HepG2 (cell line): Measurements from ENCODE around the gene FAM111A. TPM values are rescaled to one million over a fixed set of nuclear protein-coding genes. Genes with fewer than 3 reads are reported as not detected.
A peak's percentile ranks its signal among the peaks of the same experiment; 100 is the strongest.

Experiments used
- AHR ChIP-seq: IDR thresholded peaks from 2 replicates; pipeline ENCODE4 v1.6.1; 2018; ENCODE audit warnings: missing genetic modification reagents, missing compliant biosample characterization
- GABPA ChIP-seq, 2 experiments: IDR thresholded peaks; 2 replicates each; pipeline ENCODE4 v1.6.1; 2011 to 2016; ENCODE audit warnings: low read depth in 2 of 2, low read length in 1 of 2, missing biosample characterization in 1 of 2, missing genetic modification characterization in 1 of 2
- HCFC1 ChIP-seq: fragments of 150-350 bp; IDR thresholded peaks from 2 replicates; pipeline ENCODE4 v1.6.1; 2014; ENCODE audit warnings: low read depth, low read length
- NFIB ChIP-seq: sonication (generic); formaldehyde crosslinking; IDR thresholded peaks from 2 replicates; pipeline ENCODE4 v1.9.0; 2021; ENCODE audit warnings: missing genetic modification reagents, mild to moderate bottlenecking, borderline replicate concordance
- NFKB2 ChIP-seq: sonication (generic); formaldehyde crosslinking; IDR thresholded peaks from 2 replicates; pipeline ENCODE4 v1.4.0; 2020; ENCODE audit warnings: missing genetic modification reagents, borderline replicate concordance
- NONO ChIP-seq, 2 experiments: fragments of 450-650 bp in 1 of 2; sonication (generic) in 1 of 2; formaldehyde crosslinking in 1 of 2; IDR thresholded peaks in 1 of 2; conservative IDR thresholded peaks in 1 of 2; 2 replicates each; pipeline versions ENCODE4 v1.6.1 to v1.8.0; 2017 to 2022; ENCODE audit warnings: mild to moderate bottlenecking in 1 of 2, missing genetic modification reagents in 1 of 2, moderate library complexity in 1 of 2
- NR1H2 ChIP-seq: sonication (generic); formaldehyde crosslinking; IDR thresholded peaks from 2 replicates; pipeline ENCODE4 v1.8.1; 2022; ENCODE audit warnings: low read depth, missing genetic modification reagents, borderline replicate concordance
- PAF1 ChIP-seq: IDR thresholded peaks from 2 replicates; pipeline ENCODE4 v1.6.1; 2016; ENCODE audit warnings: missing genetic modification reagents, missing compliant biosample characterization
- REPIN1 ChIP-seq: sonication (generic); formaldehyde crosslinking; IDR thresholded peaks from 2 replicates; pipeline ENCODE4 v1.8.0; 2022; ENCODE audit warnings: missing genetic modification reagents, low read depth, mild to moderate bottlenecking, borderline replicate concordance
- RFXAP ChIP-seq: sonication (generic); formaldehyde crosslinking; IDR thresholded peaks from 2 replicates; pipeline ENCODE4 v1.4.0; 2020; ENCODE audit warnings: missing genetic modification reagents, borderline replicate concordance
- SMYD3 ChIP-seq: sonication (generic); formaldehyde crosslinking; IDR thresholded peaks from 2 replicates; pipeline ENCODE4 v1.8.1; 2023; ENCODE audit warnings: mild to moderate bottlenecking, missing genetic modification reagents
- SNAI1 ChIP-seq: sonication (generic); formaldehyde crosslinking; IDR thresholded peaks from 2 replicates; pipeline ENCODE4 v1.5.0; 2020; ENCODE audit warnings: mild to moderate bottlenecking, missing genetic modification reagents, borderline replicate concordance
- YY1 ChIP-seq: IDR thresholded peaks from 2 replicates; pipeline ENCODE4 v1.6.1; 2011; ENCODE audit warnings: low read length, low read depth, moderate library complexity, mild to moderate bottlenecking; ENCODE audit not compliant: insufficient read depth, insufficient replicate concordance
- ZFP36 ChIP-seq: fragments of 150-350 bp; IDR thresholded peaks from 2 replicates; pipeline ENCODE4 v1.6.1; 2018; ENCODE audit warnings: borderline replicate concordance, low read length, low read depth; ENCODE audit not compliant: partially characterized antibody
- ZFY ChIP-seq: sonication (generic); formaldehyde crosslinking; IDR thresholded peaks from 2 replicates; pipeline ENCODE4 v1.4.0; 2020; ENCODE audit warnings: missing genetic modification reagents
- ZNF430 ChIP-seq: sonication (generic); formaldehyde crosslinking; IDR thresholded peaks from 2 replicates; pipeline ENCODE4 v1.9.0; 2021; ENCODE audit warnings: mild to moderate bottlenecking, missing genetic modification reagents
- ZNF530 ChIP-seq: sonication (generic); formaldehyde crosslinking; IDR thresholded peaks from 2 replicates; pipeline ENCODE4 v1.5.0; 2020; ENCODE audit warnings: low read depth, mild to moderate bottlenecking, missing genetic modification reagents
- ZNF678 ChIP-seq: sonication (generic); formaldehyde crosslinking; IDR thresholded peaks from 2 replicates; pipeline ENCODE4 v1.4.0; 2020; ENCODE audit warnings: mild to moderate bottlenecking, missing genetic modification reagents
- ZNF720 ChIP-seq: sonication (generic); formaldehyde crosslinking; IDR thresholded peaks from 2 replicates; pipeline ENCODE4 v1.4.0; 2020; ENCODE audit warnings: missing genetic modification reagents
- polyA plus RNA-seq, 8 experiments: library from polyadenylated mRNA; depleted of rRNA in 3 of 8; stranded (reverse) in 7 of 8; unstranded in 1 of 8; fragments of >200 nt; fragmentation: Illumina TruSeq in 4 of 8; extraction: Trizol in 4 of 8; gene quantifications; 2 replicates each; pipeline versions ENCODE4 v1.2.1 to v1.2.3, GENCODE V29; 2011 to 2016; ENCODE audit warnings: low read depth in 4 of 8, missing spikeins in 1 of 8, mixed read lengths in 1 of 8; ENCODE audit not compliant: insufficient read depth in 1 of 8
- total RNA-seq, 5 experiments: library from RNA; depleted of rRNA; stranded (reverse); fragments of >200 nt; fragmentation: Illumina TruSeq; extraction: Trizol; gene quantifications; 2 replicates each; pipeline ENCODE4 v1.2.3, GENCODE V29; 2016; ENCODE audit warnings: low read depth in 1 of 5
- TF ChIP-seq, protein P1 (sequence below): sonication (generic); formaldehyde crosslinking; IDR thresholded peaks from 2 replicates; pipeline ENCODE4 v1.8.0; 2022; ENCODE audit warnings: mild to moderate bottlenecking, missing genetic modification reagents, borderline replicate concordance
- TF ChIP-seq, protein P2 (sequence below): sonication (generic); formaldehyde crosslinking; IDR thresholded peaks from 2 replicates; pipeline ENCODE4 v1.8.1; 2023; ENCODE audit warnings: missing genetic modification reagents, mild to moderate bottlenecking, borderline replicate concordance
- TF ChIP-seq, protein P3 (sequence below): sonication (generic); formaldehyde crosslinking; IDR thresholded peaks from 2 replicates; pipeline ENCODE4 v1.4.0; 2020; ENCODE audit warnings: mild to moderate bottlenecking, missing genetic modification reagents

FAM111A gene
- total and polyA plus RNA-seq, 2 of the 13 experiments (the other 11 are each of a cell fraction or from before 2014, with no cell fraction given), result 3.2 to 13.5 TPM

DNA sequence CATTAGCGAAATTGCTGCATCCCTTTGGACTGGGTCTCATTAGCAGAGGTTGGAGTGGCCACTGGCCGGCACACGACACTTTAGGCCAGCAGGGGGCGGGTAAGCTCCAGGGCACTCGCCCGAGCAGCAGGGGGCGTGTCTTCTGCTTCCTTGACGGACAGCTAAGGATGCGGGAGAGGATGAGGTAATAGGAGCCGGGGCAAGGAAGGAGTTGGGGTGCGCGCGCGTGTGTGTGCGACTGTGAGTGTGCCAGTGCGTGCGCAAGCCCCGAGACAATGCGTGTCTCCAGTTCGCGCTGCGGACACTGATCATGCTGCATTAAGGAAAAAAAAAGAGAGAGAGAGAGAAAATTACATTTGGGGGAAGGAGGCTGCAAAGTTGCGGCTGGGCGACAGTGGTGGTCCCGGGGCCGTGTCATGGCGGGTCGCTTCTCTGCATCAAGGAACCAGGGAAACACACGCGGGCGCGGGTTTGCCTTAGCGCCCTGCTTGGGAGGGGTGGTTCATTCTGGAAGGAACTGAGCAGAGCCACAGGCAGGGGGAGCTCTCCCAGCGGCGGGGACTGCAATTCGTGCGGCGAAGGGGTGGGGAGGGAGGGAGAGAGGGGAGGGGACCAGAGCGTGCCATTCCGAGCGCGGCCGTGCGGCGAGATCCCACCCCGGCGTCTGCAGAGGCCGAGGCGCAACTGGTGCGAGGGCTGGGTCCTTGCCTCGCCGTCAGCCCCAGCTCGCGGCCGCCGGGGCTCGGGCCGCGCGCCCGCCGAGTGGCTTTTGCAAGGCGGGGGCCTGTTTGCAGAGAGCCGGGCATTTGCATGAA, 29.1 kb downstream of the FAM111A start, which contains the start of gene DTX4 (continued):
- TF ChIP-seq ZNF678 (CRISPR knock-in tag), result no peak
- no peak for TF ChIP-seq HCFC1
- TF ChIP-seq ZNF430 (CRISPR knock-in tag), result no peak; the same call in 1 of the 2 replicates
- TF ChIP-seq ZFP36, result no peak
- TF ChIP-seq NONO (IDR thresholded peaks at IDR 0.05), result no peak
- TF ChIP-seq NONO (CRISPR knock-in tag; conservative IDR thresholded peaks at IDR 0.05), result peak; percentile 60
- TF ChIP-seq RFXAP (CRISPR knock-in tag), result no peak; the same call in 1 of the 2 replicates
- no peak for TF ChIP-seq ZNF530 (CRISPR knock-in tag)
- TF ChIP-seq NR1H2, result no peak
- no peak for TF ChIP-seq REPIN1 (CRISPR knock-in tag)
- no peak for TF ChIP-seq PAF1
- no peak for TF ChIP-seq SMYD3
- no peak for TF ChIP-seq ZNF720
- TF ChIP-seq, protein P1, sequence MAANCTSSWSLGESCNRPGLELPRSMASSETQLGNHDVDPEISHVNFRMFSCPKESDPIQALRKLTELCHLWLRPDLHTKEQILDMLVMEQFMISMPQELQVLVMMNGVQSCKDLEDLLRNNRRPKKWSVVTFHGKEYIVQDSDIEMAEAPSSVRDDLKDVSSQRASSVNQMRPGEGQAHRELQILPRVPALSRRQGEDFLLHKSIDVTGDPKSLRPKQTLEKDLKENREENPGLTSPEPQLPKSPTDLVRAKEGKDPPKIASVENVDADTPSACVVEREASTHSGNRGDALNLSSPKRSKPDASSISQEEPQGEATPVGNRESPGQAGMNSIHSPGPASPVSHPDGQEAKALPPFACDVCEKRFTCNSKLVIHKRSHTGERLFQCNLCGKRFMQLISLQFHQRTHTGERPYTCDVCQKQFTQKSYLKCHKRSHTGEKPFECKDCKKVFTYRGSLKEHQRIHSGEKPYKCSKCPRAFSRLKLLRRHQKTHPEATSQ, result no peak; the same call in 1 of the 2 replicates
- TF ChIP-seq YY1, result peak; percentile 28
- TF ChIP-seq, protein P2, sequence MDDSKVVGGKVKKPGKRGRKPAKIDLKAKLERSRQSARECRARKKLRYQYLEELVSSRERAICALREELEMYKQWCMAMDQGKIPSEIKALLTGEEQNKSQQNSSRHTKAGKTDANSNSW (CRISPR knock-in tag), result 0 out of 2 replicates have a peak, but pooled peaks have one; percentile 43
- TF ChIP-seq, protein P3, sequence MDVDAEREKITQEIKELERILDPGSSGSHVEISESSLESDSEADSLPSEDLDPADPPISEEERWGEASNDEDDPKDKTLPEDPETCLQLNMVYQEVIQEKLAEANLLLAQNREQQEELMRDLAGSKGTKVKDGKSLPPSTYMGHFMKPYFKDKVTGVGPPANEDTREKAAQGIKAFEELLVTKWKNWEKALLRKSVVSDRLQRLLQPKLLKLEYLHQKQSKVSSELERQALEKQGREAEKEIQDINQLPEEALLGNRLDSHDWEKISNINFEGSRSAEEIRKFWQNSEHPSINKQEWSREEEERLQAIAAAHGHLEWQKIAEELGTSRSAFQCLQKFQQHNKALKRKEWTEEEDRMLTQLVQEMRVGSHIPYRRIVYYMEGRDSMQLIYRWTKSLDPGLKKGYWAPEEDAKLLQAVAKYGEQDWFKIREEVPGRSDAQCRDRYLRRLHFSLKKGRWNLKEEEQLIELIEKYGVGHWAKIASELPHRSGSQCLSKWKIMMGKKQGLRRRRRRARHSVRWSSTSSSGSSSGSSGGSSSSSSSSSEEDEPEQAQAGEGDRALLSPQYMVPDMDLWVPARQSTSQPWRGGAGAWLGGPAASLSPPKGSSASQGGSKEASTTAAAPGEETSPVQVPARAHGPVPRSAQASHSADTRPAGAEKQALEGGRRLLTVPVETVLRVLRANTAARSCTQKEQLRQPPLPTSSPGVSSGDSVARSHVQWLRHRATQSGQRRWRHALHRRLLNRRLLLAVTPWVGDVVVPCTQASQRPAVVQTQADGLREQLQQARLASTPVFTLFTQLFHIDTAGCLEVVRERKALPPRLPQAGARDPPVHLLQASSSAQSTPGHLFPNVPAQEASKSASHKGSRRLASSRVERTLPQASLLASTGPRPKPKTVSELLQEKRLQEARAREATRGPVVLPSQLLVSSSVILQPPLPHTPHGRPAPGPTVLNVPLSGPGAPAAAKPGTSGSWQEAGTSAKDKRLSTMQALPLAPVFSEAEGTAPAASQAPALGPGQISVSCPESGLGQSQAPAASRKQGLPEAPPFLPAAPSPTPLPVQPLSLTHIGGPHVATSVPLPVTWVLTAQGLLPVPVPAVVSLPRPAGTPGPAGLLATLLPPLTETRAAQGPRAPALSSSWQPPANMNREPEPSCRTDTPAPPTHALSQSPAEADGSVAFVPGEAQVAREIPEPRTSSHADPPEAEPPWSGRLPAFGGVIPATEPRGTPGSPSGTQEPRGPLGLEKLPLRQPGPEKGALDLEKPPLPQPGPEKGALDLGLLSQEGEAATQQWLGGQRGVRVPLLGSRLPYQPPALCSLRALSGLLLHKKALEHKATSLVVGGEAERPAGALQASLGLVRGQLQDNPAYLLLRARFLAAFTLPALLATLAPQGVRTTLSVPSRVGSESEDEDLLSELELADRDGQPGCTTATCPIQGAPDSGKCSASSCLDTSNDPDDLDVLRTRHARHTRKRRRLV (CRISPR knock-in tag), result no peak
- TF ChIP-seq SNAI1, result no peak
- peak; percentile 89 for TF ChIP-seq NFKB2
- TF ChIP-seq GABPA (IDR thresholded peaks at IDR 0.05; ENCODE audit: low read depth, low read length), result no peak
- no peak for TF ChIP-seq GABPA (CRISPR knock-in tag; IDR thresholded peaks at IDR 0.05; ENCODE audit: low read depth)
- TF ChIP-seq ZFY (CRISPR knock-in tag), result peak; percentile 58
- TF ChIP-seq NFIB (CRISPR knock-in tag), result no peak
- TF ChIP-seq AHR (CRISPR knock-in tag), result no peak
